A673 (cell line): ENCODE data around the gene RPL10A.

Source experiments
- CTCF ChIP-seq: fragments of 300-800, 200-600 bp; sonication (generic); conservative IDR thresholded peaks from 2 replicates; pipeline ENCODE4 v1.5.1; 2017; ENCODE audit warnings: low read depth, mild to moderate bottlenecking, antibody characterized with exemption, low read length, moderate library complexity, mixed read lengths
- EZH2 ChIP-seq: fragments of 200-600 bp; sonication (generic); IDR thresholded peaks from 2 replicates; pipeline ENCODE4 v1.6.1; 2017; ENCODE audit warnings: borderline replicate concordance, low read depth, mild to moderate bottlenecking, mixed read lengths, antibody characterized with exemption, low read length; ENCODE audit not compliant: poor library complexity, severe bottlenecking

GRCh38 chr6:35496841-35497570 is 28.8 kb downstream of the RPL10A start, which contains the start of gene TEAD3:
- TF ChIP-seq CTCF (peak; percentile 14; the same call in 1 of the 2 replicates), EZH2 (no peak)
